RWPE2 (cell line): ENCODE data around the gene RHD.

Experiments
- ATAC-seq: fragments of 200-7000 bp; cut with Tn5 transposase; 3 replicates; pipeline ENCODE4 v1.9.1; 2021; ENCODE audit warnings: low read depth
- DNase-seq: peaks from one replicate; pipeline ENCODE4 v3.0.0-alpha.2; 2020; ENCODE audit warnings: low spot score
- H3K27ac ChIP-seq: fragments of 450-650 bp; 2 replicates; pipeline ENCODE4 v1.5.1; 2017; ENCODE audit warnings: mild to moderate bottlenecking; ENCODE audit not compliant: poor library complexity, severe bottlenecking
- H3K27me3 ChIP-seq: fragments of 250-450 bp; sonication (Bioruptor Pico); 2 replicates; pipeline ENCODE4 v1.5.1; 2021; ENCODE audit warnings: mild to moderate bottlenecking, moderate library complexity; ENCODE audit not compliant: insufficient read depth, poor library complexity, severe bottlenecking
- H3K36me3 ChIP-seq: fragments of 250-450 bp; sonication (Bioruptor Pico); 2 replicates; pipeline ENCODE4 v1.5.1; 2020; ENCODE audit warnings: low read depth, mild to moderate bottlenecking, moderate library complexity
- H3K4me1 ChIP-seq: fragments of 250-450 bp; sonication (Bioruptor Pico); 2 replicates; pipeline ENCODE4 v1.5.1; 2021; ENCODE audit warnings: mild to moderate bottlenecking, moderate library complexity; ENCODE audit not compliant: insufficient read depth, poor library complexity, severe bottlenecking
- H3K4me3 ChIP-seq: fragments of 250-450 bp; sonication (Bioruptor Pico); 2 replicates; pipeline ENCODE4 v1.5.1; 2021; ENCODE audit warnings: mild to moderate bottlenecking, moderate library complexity; ENCODE audit not compliant: severe bottlenecking
- H3K9me3 ChIP-seq: fragments of 250-450 bp; sonication (Bioruptor Pico); 2 replicates; pipeline ENCODE4 v1.5.1; 2021; ENCODE audit warnings: mild to moderate bottlenecking, moderate library complexity; ENCODE audit not compliant: severe bottlenecking
- TF ChIP-seq, protein P1 (sequence below): fragments of 450-650 bp; IDR thresholded peaks from one replicate; pipeline ENCODE4 v1.5.1; 2017; ENCODE audit warnings: mild to moderate bottlenecking, moderate library complexity; ENCODE audit not compliant: poor library complexity, severe bottlenecking

The RHD gene

DNA sequence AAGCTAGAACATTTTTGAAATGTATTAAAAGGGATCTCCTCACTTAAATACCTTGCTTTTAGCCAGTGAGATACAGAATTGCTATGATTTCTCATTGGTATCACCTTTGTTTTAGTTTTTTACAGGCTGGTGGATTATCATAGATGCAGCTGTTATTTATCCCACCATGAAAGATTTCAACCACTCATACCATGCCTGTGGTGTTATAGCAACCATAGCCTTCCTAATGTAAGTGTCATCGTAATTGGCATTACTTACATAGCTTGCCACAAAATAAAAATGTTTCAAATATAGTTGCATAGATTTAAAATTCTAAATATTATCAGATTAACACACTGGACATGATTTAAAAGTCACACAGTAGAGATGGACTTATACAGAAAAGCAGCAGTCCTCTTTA is 70.5 kb downstream of the RHD start:
- Histone ChIP-seq H3K36me3 (peaks cover 62% of the 10 kb centered on the region), H3K9me3 (no peaks in the 10 kb centered on the region), H3K4me1 (peaks cover 25% of the 10 kb centered on the region), H3K27me3 (no peaks in the 10 kb centered on the region), H3K4me3 (no peak overlapping the region), H3K27ac (peak overlapping the region; percentile 22)
- TF ChIP-seq, protein P1, sequence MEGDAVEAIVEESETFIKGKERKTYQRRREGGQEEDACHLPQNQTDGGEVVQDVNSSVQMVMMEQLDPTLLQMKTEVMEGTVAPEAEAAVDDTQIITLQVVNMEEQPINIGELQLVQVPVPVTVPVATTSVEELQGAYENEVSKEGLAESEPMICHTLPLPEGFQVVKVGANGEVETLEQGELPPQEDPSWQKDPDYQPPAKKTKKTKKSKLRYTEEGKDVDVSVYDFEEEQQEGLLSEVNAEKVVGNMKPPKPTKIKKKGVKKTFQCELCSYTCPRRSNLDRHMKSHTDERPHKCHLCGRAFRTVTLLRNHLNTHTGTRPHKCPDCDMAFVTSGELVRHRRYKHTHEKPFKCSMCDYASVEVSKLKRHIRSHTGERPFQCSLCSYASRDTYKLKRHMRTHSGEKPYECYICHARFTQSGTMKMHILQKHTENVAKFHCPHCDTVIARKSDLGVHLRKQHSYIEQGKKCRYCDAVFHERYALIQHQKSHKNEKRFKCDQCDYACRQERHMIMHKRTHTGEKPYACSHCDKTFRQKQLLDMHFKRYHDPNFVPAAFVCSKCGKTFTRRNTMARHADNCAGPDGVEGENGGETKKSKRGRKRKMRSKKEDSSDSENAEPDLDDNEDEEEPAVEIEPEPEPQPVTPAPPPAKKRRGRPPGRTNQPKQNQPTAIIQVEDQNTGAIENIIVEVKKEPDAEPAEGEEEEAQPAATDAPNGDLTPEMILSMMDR: no peak
- DNase-seq (no peak), ATAC-seq (no peak)

DNA sequence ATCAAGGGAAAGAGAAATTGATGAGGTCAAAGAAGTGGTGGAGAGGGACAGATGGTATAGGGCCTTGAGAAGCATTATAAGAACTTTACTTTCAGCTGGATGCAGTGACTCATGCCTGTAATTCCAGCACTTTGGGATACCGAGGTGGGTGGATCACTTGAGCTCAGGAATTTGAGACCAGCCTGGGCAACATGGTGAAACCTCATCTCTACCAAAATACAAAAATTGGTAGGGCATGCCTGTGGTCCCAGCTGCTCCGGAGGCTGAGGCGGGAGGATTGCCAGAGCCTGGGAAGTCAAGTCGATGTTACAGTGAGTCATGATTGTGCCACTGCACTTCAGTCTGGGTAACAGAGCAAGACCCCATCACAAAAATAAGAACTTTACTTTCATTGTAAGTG is 71.6 kb downstream of the RHD start:
- peaks cover 25% of the 10 kb centered on the region for H3K4me1 ChIP-seq
- ATAC-seq: peak; percentile 83
- H3K27me3 ChIP-seq: no peaks in the 10 kb centered on the region
- TF ChIP-seq, protein P1: no peak
- H3K9me3 ChIP-seq: no peaks in the 10 kb centered on the region
- no peak for DNase-seq
- H3K27ac ChIP-seq: peak overlapping the region; percentile 22
- no peak overlapping the region for H3K4me3 ChIP-seq
- H3K36me3 ChIP-seq: peaks cover 62% of the 10 kb centered on the region

DNA sequence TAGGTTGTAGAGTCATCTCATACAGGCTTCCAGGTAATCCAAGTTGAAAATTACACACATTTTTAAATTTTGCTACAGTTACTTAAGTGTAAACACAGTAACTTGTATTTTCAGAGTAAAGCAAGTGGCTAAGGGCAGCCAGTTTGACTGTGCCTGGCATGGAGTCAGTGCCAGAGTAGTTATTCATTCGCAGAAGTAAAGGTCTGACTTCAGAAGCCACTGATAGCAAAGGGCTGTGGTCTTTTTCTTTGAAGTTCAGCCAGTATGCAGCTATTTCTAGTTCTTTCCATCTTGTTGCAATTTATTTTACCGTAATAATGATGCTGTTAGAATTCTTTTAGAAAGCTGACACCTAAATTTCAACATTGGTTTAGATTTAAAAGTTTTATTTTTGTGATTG is 75.2 kb downstream of the RHD start:
- ATAC-seq (no peak), DNase-seq (no peak)
- no peak overlapping the region for H3K4me3 ChIP-seq
- H3K9me3 ChIP-seq: no peaks in the 10 kb centered on the region
- H3K36me3 ChIP-seq: peaks cover 63% of the 10 kb centered on the region
- TF ChIP-seq, protein P1: no peak
- H3K27me3 ChIP-seq: no peaks in the 10 kb centered on the region
- H3K4me1 ChIP-seq: peaks cover 30% of the 10 kb centered on the region
- no peak overlapping the region for H3K27ac ChIP-seq

DNA sequence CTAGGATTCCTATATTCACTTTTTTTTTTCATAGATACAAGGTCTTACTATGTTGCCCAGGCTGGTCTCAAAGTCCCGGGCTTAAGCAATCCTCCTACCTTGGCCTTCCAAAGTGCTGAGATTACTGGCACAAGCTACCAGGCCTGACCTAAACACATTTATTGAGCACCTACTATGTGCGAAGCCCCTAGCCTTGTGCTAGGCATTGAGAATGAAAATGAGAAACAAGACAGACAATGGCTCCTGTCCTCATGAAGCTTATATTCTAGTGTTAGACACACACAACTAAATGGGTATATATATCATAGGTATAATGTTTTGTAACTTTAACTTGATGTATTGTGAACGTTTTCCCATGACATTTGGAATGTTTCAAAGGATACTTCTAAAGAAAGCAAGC is 77.3 kb downstream of the RHD start:
- DNase-seq: no peak
- H3K27me3 ChIP-seq: no peaks in the 10 kb centered on the region
- peaks cover 63% of the 10 kb centered on the region for H3K36me3 ChIP-seq
- H3K4me1 ChIP-seq: peaks cover 15% of the 10 kb centered on the region
- no peaks in the 10 kb centered on the region for H3K9me3 ChIP-seq
- TF ChIP-seq, protein P1: no peak
- H3K27ac ChIP-seq: no peak overlapping the region
- H3K4me3 ChIP-seq: no peak overlapping the region
- ATAC-seq: no peak

DNA sequence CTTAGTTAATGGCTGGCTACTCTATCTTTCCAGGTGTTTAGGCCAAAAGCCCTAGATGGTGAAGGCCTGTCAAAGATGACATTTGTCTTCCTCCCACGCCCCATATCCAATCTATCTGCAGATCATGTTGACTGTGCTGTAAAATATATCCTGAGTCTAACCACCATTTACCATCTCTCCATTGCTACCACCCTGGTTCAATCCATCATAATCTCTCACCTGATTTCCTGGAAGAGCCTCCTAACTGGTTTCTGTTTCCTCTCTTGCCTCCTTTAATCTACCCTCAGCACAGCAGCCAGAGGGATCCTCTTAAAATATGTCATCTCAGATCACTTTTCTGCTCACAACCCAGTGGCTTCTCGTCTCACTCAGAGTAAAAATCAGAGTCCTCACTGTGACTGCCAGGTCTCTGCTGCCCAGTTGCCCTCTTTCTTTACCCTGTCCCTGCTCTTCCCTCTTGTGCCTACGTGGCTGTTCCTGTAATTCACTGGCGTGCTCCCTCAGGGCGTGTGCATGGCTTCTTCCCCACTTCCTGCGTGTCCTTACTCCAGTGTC is 83.6 kb downstream of the RHD start:
- ATAC-seq (no peak), DNase-seq (no peak)
- Histone ChIP-seq H3K4me1 (peaks cover 22% of the 10 kb centered on the region), H3K27me3 (no peaks in the 10 kb centered on the region), H3K4me3 (no peak overlapping the region), H3K36me3 (peaks cover 77% of the 10 kb centered on the region), H3K27ac (peak overlapping the region; percentile 5), H3K9me3 (no peaks in the 10 kb centered on the region)
- TF ChIP-seq, protein P1: no peak
